Cerebellar cortex (tissue), 1 donor: ENCODE data around the gene ZFYVE9.

Experiments
- DNase-seq: peaks from one replicate; pipeline ENCODE4 v3.0.0-alpha.2; 2015; ENCODE audit warnings: low spot score

ZFYVE9 gene

GRCh38 chr1:52337439-52337838, 195.6 kb downstream of the ZFYVE9 start:
- DNase-seq, result no peak

DNA sequence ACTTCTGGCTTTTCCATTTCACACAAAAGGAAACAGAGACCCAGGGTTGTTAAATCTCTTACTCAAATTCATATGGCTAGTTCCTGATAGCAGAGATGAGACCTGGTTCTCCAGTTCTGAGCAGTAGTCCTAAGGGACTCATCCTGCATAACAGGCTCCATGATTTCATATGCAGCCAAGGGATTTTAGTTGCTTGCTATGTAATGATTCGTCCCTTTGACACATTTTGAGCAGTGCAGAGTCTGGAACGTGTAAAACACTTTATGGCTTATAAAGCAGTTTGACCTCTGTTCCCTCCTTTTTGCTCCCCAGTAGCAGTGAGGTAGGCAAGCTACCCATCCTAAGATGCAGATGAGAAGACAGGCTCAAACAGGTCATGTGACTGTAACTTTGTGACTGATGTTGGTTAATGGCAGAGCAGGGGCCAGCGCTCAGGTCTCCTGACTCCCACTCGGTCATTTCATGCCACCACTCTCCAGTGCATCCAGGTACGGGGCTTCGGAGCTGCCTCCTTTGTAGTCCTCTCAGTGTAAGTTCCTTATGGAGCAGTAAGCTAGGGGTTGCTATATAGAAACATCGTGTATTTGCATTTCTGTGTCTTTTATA, 199.9 kb downstream of the ZFYVE9 start:
- no peak for DNase-seq

GRCh38 chr1:52343979-52344378, 202.1 kb downstream of the ZFYVE9 start:
- DNase-seq, result no peak

DNA sequence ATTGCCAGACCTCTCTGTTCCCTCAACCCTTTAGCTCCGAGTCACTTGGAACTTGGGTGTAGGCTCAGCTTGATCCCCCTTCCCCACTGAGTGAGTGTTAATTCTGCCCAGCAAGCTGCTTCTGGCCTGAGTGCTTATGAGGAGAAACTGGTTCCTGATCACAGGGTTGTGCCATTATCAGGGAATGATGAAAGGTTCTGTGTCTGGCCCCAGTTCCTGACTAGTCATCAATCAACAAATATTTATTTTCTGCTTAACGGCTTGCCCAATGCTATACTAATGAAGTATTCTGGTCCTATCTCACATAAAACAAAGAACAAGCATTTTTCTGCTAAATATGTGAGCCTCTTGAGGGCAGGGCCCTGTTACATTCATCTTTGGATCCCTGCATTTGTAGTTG, 203.4 kb downstream of the ZFYVE9 start:
- no peak for DNase-seq

DNA sequence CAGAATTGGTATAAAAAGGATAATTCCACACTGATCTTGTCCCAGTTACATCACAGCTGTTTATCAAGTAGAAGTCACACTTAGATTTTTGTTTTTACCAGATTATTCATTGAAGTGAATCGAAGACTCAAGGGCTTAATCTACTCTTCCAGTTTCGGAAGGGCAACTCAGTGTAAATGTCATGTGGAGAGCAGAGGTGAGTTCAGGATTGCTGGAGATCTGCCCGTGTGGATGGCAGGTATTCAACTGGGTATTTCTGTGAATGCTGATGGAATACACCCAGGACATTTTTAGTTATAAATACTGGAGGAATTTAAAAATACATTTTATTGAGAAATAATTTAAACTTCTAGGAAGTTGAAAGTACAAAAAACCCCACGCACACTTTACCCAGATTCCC, 204.8 kb downstream of the ZFYVE9 start:
- DNase-seq, result no peak

- peak; percentile 74 for DNase-seq
These were observed 206.9 kb downstream of the ZFYVE9 start for GRCh38 chr1:52348704-52349300.

DNA sequence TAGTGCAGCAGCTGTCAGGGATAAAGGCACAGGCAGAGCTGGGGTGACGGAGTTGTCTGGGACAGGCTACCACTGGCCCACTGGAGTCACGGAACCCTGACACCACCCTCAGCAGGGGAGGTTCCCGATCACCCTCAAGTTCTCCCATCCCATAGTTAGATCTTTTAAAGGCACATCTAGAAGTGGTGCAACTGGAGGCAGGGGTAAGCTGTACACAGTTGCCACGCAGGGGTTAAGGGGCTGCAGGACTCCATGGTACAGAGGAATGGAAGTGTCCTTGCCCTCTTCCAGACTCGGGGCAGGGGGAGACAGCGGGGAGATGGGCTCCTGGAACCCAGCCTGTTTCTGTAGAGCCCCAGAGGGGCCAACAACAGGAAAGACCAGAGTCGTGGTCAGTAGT, 210.8 kb downstream of the ZFYVE9 start:
- no peak for DNase-seq

DNA sequence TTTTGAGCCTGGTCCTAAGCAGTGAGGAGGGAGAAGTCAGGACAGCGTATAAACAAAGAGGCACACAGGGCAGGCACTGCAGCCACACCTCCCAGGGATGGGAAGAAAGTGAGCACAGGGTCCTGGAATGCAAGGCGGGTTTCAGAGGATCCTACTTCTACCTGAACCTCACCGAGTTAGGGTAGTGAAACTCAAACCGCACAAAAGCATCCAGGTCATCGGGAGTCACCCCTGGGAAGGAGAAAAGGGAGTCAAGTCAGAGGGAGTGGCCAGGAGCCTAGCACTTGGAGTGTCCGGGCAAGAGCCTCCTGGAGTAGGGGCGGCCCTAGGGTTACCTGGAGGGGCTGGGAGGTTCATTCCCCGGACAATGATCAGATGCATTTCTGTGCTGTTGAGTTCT, 213.5 kb downstream of the ZFYVE9 start:
- DNase-seq, result no peak

GRCh38 chr1:52355847-52356505, 214.1 kb downstream of the ZFYVE9 start:
- no peak for DNase-seq

GRCh38 chr1:52356818-52357355, 215.0 kb downstream of the ZFYVE9 start:
- no peak for DNase-seq

GRCh38 chr1:52357397-52357796, 215.5 kb downstream of the ZFYVE9 start:
- no peak for DNase-seq

DNA sequence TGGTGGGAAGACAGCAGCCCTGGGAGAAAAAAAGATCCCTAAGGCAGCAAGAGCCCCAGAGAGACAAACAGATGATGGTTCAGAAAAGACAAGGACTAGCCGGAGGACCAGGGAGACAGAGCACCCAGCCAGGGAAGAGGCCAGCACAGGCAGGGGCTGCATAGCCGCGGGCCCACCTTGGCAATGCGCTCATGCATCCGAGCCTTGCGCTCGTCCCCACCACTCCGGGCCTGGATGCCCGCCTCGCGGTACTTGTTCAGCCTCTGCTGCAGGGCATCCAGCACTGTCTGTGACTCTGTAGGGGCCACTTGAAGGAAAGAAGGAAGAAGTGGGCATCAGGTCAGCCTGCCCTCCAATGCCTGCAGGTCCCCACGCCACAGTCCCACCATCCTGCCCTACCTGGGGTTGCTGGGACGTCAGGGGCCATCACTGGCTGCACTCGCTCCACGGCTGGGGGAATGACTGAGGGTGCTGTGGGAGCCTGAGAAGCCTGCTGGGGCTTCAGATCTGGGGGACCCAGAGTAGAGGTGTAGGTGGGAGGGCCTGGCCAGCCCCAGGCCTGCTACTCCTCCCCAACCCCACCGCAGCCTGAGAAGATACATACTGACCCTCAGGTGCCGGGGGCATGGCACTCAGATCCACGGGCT, 217.1 kb downstream of the ZFYVE9 start:
- no peak for DNase-seq

- DNase-seq, result no peak
These were observed 218.0 kb downstream of the ZFYVE9 start for GRCh38 chr1:52359676-52360594.

- no peak for DNase-seq
These were observed 218.7 kb downstream of the ZFYVE9 start for GRCh38 chr1:52360595-52360968.

DNA sequence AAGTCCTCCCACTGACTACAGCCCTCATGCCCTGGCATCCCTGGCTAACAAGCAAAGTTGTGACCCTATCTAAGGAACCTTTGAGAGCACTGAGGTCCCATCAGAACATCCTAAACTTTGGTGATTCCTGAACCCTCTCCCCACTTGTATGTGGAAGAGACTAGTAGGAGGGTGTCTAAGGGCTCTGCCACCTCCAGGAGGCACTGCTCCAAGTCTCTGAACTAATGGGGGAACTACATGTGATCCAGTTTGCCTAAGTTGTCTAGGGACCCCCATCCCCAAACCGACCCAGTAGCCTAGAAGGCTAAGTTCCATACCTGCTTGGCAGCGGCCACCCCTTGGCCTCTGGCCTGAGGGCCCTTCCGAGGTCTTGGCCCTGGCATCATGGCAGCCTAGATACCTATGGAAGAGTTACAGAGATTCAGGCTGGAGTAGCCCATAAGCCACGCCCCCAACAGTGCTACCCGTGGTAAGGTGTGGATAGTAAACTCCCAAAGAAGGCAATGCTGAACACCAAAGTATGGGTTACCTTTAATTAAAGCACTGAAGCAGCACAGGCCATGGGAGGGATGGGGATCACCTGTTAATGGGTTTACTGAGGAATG, 222.4 kb downstream of the ZFYVE9 start:
- no peak for DNase-seq

DNA sequence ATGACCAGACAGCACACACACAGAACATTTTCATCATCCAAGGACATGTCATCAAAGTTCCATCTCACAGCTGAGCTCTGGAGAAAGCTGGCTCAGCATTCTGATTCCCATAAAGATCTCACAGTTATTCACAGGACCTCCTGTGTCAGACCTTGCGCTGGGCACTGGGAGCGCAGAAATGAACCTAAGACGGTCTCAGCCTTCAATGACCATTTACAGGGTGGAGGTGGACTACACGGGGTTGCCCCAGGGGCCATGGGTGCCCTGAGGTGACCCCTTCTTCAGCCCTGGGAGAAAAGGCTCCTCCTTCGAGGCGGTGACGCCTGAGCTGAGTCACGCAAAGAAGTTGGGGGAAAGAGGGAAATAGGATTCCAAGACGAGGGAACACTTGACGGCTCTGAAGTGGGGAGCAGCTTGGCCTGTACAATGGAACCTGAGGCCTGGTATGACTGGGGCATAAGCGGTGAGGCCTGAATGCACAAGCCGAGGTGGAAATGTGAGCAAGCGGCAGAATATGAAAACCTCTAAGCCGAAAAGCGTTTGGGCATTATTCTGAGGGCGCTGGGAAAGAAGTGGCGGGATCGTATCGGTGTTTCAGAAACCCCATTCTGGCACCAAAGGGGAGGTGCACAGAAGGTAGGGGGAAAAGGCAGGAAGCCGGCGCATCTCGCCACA, 223.3 kb downstream of the ZFYVE9 start:
- DNase-seq, result peak; percentile 50

DNA sequence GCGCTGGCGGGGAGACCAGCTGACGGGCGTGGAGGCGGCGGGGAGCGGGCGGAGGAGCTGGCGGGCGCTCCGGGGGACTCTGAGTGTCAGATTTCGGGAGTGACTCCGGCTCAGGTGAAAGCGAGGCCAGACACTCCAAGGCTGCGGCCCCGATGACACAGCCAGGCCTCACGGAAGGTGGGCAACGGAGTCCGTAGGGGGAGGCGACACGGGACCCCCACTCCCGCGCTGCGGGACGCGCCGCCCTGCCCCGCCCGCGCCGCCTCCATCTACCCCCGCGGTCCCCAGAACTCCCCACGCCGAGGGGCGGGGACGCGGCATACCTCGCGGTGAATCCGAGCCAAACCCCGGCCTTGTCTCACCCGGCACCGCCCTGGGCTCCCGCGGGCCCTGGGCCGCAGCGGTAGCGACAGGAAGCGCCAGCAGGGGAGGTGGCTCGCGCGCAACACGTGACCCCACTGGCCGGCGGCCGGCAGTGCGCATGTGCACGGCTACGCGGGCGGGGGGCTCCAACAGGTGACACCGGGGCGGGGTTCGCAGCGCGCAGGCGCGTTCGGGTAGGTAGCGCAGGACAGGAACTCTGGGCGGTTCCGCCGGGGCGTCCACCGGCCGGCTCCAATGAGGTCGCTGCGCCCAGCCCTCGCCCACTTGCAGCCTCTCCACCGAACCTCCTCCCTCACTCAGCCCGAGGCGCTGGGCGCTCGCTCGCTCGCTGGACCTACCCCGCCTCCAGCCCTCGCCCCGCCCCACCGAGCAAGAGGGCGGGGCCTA, 224.0 kb downstream of the ZFYVE9 start, which contains the start of gene CC2D1B:
Gene CC2D1B, minus strand, starts transcription at position 460 of the 771 bp plus-strand sequence. CDS start 1,585 bp downstream, outside the sequence.
- DNase-seq, result peak; percentile 97

- DNase-seq, result no peak
These were observed 224.6 kb downstream of the ZFYVE9 start for GRCh38 chr1:52366517-52366827.

GRCh38 chr1:52367272-52367671, 225.4 kb downstream of the ZFYVE9 start:
- DNase-seq, result no peak
